Psoas muscle (tissue), 8 donors: ENCODE measurements around the gene ADM. TPM values are rescaled to one million over a fixed set of nuclear protein-coding genes. Genes with fewer than 3 reads are reported as not detected.

Experiments used
- ATAC-seq, 4 donors: fragments of 200-7000 bp; cut with Tn5 transposase; one replicate each; pipeline ENCODE4 v1.9.1; 2020; ENCODE audit warnings: moderate library complexity in 3 of 4, mild to moderate bottlenecking in 2 of 4
- DNase-seq, 2 donors: peaks; one replicate each; pipeline ENCODE4 v3.0.0-alpha.2; 2020
- H3K27ac ChIP-seq: fragments of 200-600 bp; one replicate; pipeline ENCODE4 v1.8.0; 2022
- H3K27me3 ChIP-seq, 3 donors: fragments of 200-600 bp in 1 of 3; one replicate each; pipeline versions ENCODE4 v1.6.1 to v1.8.0; 2013 to 2022; ENCODE audit warnings: low read length in 2 of 3, mild to moderate bottlenecking in 2 of 3, moderate library complexity in 1 of 3; ENCODE audit not compliant: insufficient read depth in 3 of 3
- H3K36me3 ChIP-seq, 2 donors: fragments of 200-600 bp in 1 of 2; one replicate each; pipeline versions ENCODE4 v1.6.1 to v1.8.0; 2013 to 2022; ENCODE audit warnings: low read depth in 1 of 2, mild to moderate bottlenecking in 1 of 2, moderate library complexity in 1 of 2; ENCODE audit not compliant: insufficient read depth in 1 of 2
- H3K4me1 ChIP-seq: fragments of 200-600 bp; one replicate; pipeline ENCODE4 v1.8.0; 2022
- H3K4me3 ChIP-seq: fragments of 200-600 bp; one replicate; pipeline ENCODE4 v1.8.0; 2022; ENCODE audit warnings: mild to moderate bottlenecking
- H3K9me3 ChIP-seq: fragments of 200-600 bp; one replicate; pipeline ENCODE4 v1.8.0; 2022
- CTCF ChIP-seq: fragments of 200-600 bp; IDR thresholded peaks from one replicate; pipeline ENCODE4 v1.8.0; 2022; ENCODE audit warnings: antibody characterized with exemption
- whole genome bisulfite sequencing, 3 donors: extraction: QIAGEN DNeasy Blood & Tissue Kit; methylation state at CpG; one replicate each; pipeline versions ENCODE4 v1.1.6 to v1.1.7; 2013; 5-methylcytosine and 5-hydroxymethylcytosine counted together
- intact Hi-C, 2 donors: fragments of 100-400 bp; cut with DNase I; formaldehyde crosslinking; loops; one replicate each; pipeline versions ENCODE4 v1.11.0 to v1.14.2; 2022
- polyA plus RNA-seq, 3 donors: library from polyadenylated mRNA; stranded (reverse); fragments of 200-250 nt; gene quantifications; one replicate each; pipeline ENCODE4 v1.2.3, GENCODE V29; 2013
- total RNA-seq, 4 donors: library from RNA; stranded (reverse); fragmentation: NEBNext Ultra II Directional in 2 of 4; extraction: Animal tissue kit (Norgen Biotek cat#: 25700) in 2 of 4; gene quantifications; one replicate each; pipeline versions ENCODE4 v1.2.1 to v1.2.4, GENCODE V29; 2021 to 2023
- donor health status: healthy with polysubstance abuse.
- donor health status: DM: no; HTN: no; CAD: no; lungs with moderate emphysema.
- donor health status: Bipolar disorder and iron deficiency.
- donor health status: healthy.
- donor health status: DM: yes; HTN: yes; CAD: no.
- donor health status: DM: no; HTN: no; CAD: no.
- donor health status: DM: no; HTN: no; CAD: no.
- donor health status: DM: yes; HTN: yes; CAD: no.

ADM gene
- total and polyA plus RNA-seq, 7 donors = 11.7 to 73.3 (median 23.1) TPM

GRCh38 chr11:10293423-10294289 lies 11.2 kb upstream of the ADM start, which contains the start of gene SBF2:
TSS of gene SBF2 (minus strand) at chr11:10294219. CDS start at chr11:10294069, 150 bp downstream.
- H3K9me3 ChIP-seq = no peaks in the 10 kb centered on the region
- peaks cover 21% of the 10 kb centered on the region for H3K4me1 ChIP-seq
- peak within 1 kb of the TSS; percentile 96 for H3K4me3 ChIP-seq
- H3K27ac ChIP-seq = peak within 1 kb of the TSS; percentile 96
- 0 to 1% (median 1%) methylated on average over 39 to 81 of the region's 81 CpGs for WGBS, 3 donors
- H3K27me3 ChIP-seq = no peaks in the 10 kb centered on the region
- TF ChIP-seq CTCF = no peak
- ATAC-seq (peak; percentile 89 to 92 (median 90)), DNase-seq (peak; percentile 88 to 93)
- intact Hi-C loops = no loop called here
- no peaks in the 10 kb centered on the region for H3K36me3 ChIP-seq

GRCh38 chr11:10294290-10294953 lies 10.5 kb upstream of the ADM start:
- DNase-seq (peak; percentile 58 to 74), ATAC-seq (peak; percentile 26 to 55 (median 36))
- no peaks in the 10 kb centered on the region for H3K27me3 ChIP-seq
- intact Hi-C loops = no loop called here
- H3K36me3 ChIP-seq = no peaks in the 10 kb centered on the region
- WGBS, 3 donors = 0 to 2% (median 0%) methylated on average over 36 to 45 of the region's 45 CpGs
- no peaks in the 10 kb centered on the region for H3K9me3 ChIP-seq
- peaks cover 21% of the 10 kb centered on the region for H3K4me1 ChIP-seq
- H3K4me3 ChIP-seq = peak overlapping the region; percentile 96
- TF ChIP-seq CTCF = no peak
- H3K27ac ChIP-seq = peak overlapping the region; percentile 96

- DNase-seq (no peak), ATAC-seq (no peak)
- peaks cover 21% of the 10 kb centered on the region for H3K4me1 ChIP-seq
- H3K36me3 ChIP-seq = no peaks in the 10 kb centered on the region
- peak overlapping the region; percentile 96 for H3K27ac ChIP-seq
- peak overlapping the region; percentile 96 for H3K4me3 ChIP-seq
- 64 to 72% (median 66%) methylated on average over 10 of the region's 10 CpGs for WGBS, 3 donors
- intact Hi-C loops = no loop called here
- TF ChIP-seq CTCF = no peak
- H3K27me3 ChIP-seq = no peaks in the 10 kb centered on the region
- H3K9me3 ChIP-seq = no peaks in the 10 kb centered on the region
Measured at GRCh38 chr11:10295064-10295901, 9.6 kb upstream of the ADM start.

GRCh38 chr11:10298342-10298741 lies 6.5 kb upstream of the ADM start:
- DNase-seq (no peak), ATAC-seq (no peak)
- no peak overlapping the region for H3K4me3 ChIP-seq
- H3K36me3 ChIP-seq = no peaks in the 10 kb centered on the region
- TF ChIP-seq CTCF = no peak
- H3K9me3 ChIP-seq = no peaks in the 10 kb centered on the region
- 82 to 95% (median 86%) methylated on average over 5 of the region's 5 CpGs for WGBS, 3 donors
- intact Hi-C loops = no loop called here
- H3K4me1 ChIP-seq = peaks cover 3% of the 10 kb centered on the region
- no peaks in the 10 kb centered on the region for H3K27me3 ChIP-seq
- H3K27ac ChIP-seq = no peak overlapping the region
